ENCODE results near the gene ELMO2.

- TF ChIP-seq YY1 (IDR thresholded peaks at IDR 0.05; ENCODE audit: insufficient read depth, insufficient read length) (no peak), ZNF274 (IDR thresholded peaks at IDR 0.05; ENCODE audit: low read depth, low read length) (no peak), SUZ12 (IDR thresholded peaks at IDR 0.05; ENCODE audit: extremely low read depth, insufficient read depth, insufficient read length) (no peak)
These were observed 1.9 kb upstream of the ELMO2 start for GRCh38 chr20:46408281-46408731.
